Measurements from ENCODE around the gene ACKR2.

DNA sequence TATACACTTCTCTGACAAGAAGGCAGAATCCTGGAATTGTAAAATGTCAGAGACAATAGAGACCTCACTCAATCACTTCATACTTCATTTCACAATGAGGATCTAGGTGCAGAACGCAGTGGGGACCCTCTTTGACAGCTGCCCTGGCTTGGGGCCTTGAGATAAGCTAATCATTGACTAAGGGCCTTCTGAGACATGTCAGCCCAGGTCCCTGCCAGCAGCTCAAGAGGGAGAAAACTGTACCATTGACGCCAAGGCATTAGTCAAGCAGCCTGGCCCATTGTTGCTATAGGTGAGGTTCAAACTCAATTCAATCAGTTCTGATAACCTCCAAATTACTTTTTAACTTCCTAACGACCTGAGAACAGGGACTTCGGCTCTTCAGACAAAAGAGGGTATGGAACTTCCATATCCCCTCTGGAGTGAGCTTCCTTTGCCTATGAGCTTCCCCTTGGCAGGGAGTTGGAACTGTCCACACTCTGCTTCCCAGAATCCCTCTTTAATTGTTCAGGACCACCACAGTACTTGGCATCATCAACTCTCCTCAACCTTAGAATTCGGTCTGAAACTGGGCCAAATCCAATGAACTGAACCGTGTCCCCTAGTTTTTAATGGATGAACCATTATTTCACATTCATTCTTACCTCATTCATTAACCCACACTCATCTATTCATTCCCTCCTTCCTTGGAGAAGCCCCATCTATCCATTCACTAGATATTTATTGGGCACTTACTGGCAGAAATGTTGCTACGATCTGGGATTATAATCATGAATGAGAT lies 67.9 kb downstream of the ACKR2 start:
- TF ChIP-seq, protein P1, sequence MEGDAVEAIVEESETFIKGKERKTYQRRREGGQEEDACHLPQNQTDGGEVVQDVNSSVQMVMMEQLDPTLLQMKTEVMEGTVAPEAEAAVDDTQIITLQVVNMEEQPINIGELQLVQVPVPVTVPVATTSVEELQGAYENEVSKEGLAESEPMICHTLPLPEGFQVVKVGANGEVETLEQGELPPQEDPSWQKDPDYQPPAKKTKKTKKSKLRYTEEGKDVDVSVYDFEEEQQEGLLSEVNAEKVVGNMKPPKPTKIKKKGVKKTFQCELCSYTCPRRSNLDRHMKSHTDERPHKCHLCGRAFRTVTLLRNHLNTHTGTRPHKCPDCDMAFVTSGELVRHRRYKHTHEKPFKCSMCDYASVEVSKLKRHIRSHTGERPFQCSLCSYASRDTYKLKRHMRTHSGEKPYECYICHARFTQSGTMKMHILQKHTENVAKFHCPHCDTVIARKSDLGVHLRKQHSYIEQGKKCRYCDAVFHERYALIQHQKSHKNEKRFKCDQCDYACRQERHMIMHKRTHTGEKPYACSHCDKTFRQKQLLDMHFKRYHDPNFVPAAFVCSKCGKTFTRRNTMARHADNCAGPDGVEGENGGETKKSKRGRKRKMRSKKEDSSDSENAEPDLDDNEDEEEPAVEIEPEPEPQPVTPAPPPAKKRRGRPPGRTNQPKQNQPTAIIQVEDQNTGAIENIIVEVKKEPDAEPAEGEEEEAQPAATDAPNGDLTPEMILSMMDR (IDR thresholded peaks at IDR 0.05 in 2 of 3, conservative IDR thresholded peaks at IDR 0.05 in 1 of 3; ENCODE audit: borderline replicate concordance in 1 of 3, insufficient read depth in 1 of 3, low read depth in 2 of 3, low read length in 2 of 3) = no peak
- TF ChIP-seq POLR2AphosphoS5 (IDR thresholded peaks at IDR 0.05; ENCODE audit: low read depth, low read length) = no peak
- TF ChIP-seq, protein P2, sequence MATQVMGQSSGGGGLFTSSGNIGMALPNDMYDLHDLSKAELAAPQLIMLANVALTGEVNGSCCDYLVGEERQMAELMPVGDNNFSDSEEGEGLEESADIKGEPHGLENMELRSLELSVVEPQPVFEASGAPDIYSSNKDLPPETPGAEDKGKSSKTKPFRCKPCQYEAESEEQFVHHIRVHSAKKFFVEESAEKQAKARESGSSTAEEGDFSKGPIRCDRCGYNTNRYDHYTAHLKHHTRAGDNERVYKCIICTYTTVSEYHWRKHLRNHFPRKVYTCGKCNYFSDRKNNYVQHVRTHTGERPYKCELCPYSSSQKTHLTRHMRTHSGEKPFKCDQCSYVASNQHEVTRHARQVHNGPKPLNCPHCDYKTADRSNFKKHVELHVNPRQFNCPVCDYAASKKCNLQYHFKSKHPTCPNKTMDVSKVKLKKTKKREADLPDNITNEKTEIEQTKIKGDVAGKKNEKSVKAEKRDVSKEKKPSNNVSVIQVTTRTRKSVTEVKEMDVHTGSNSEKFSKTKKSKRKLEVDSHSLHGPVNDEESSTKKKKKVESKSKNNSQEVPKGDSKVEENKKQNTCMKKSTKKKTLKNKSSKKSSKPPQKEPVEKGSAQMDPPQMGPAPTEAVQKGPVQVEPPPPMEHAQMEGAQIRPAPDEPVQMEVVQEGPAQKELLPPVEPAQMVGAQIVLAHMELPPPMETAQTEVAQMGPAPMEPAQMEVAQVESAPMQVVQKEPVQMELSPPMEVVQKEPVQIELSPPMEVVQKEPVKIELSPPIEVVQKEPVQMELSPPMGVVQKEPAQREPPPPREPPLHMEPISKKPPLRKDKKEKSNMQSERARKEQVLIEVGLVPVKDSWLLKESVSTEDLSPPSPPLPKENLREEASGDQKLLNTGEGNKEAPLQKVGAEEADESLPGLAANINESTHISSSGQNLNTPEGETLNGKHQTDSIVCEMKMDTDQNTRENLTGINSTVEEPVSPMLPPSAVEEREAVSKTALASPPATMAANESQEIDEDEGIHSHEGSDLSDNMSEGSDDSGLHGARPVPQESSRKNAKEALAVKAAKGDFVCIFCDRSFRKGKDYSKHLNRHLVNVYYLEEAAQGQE (IDR thresholded peaks at IDR 0.05; ENCODE audit: low read depth) = no peak
- no peak for TF ChIP-seq FOSL1 (IDR thresholded peaks at IDR 0.05; ENCODE audit: low read depth)
- TF ChIP-seq SRF (IDR thresholded peaks at IDR 0.05; ENCODE audit: low read depth) = no peak
- TF ChIP-seq EZH2phosphoT487 (IDR thresholded peaks at IDR 0.05; ENCODE audit: borderline replicate concordance) = no peak
- TF ChIP-seq POLR2A (IDR thresholded peaks at IDR 0.05; ENCODE audit: borderline replicate concordance, extremely low read depth, insufficient read depth, insufficient read length) = no peak
- TF ChIP-seq SIN3A (IDR thresholded peaks at IDR 0.05; ENCODE audit: low read depth) = no peak
- TF ChIP-seq TCF7L2 (IDR thresholded peaks at IDR 0.05; ENCODE audit: borderline replicate concordance, extremely low read depth, insufficient read depth, insufficient read length) = no peak
- TF ChIP-seq RAD21 (IDR thresholded peaks at IDR 0.05; ENCODE audit: low read depth) = no peak
- no peak for TF ChIP-seq EGR1 (IDR thresholded peaks at IDR 0.05; ENCODE audit: low read depth)
